ENCODE results near the gene FAM185A.
"Not testable (repeated sequence)": the region's sequence is repeated elsewhere in the genome, so short reads cannot be mapped to it uniquely, and the experiment has no call there.

Gene FAM185A

DNA sequence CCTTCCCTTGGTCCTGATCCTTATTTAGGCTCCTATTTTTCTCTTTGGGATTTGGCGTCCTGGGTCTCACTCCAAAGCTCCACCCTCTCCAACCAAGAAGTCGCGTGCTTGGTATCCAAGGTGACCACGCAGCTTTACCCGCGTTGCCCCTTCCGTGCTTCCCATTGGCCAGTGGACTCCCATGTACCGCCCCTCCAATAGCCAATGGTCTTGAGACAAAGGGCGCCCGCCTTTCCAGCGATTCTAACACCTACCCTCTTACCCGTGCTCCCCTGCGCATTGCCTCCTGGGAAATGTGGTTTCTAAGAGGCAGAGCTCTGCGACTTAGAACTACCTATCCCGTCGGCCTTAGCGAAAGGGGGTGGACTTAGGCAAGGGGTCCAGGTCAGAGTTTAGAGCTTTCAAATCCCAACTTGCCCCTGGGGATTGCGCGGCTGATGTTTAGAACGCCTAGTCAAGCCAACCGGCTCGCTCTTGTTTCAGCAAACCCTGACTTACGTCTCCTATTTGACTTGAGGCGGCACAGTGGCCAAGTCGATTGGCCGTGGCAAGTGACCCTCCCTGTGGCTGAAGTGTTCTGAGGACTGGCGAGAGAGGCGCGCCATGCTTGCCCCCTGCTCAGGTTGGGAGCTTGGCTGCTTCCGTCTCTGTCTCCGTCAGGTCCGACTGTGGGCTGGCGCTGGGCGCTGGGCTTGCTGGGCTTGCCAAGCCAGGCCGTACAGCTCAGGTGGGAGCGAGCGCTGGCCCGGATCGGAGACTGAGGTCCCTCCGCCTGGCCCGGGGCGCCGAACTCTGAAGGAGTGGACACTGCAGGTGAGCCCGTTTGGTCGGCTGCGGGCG, at the start of gene FAM185A:
TSS of gene FAM185A (plus strand) at position 395 of the 840 bp plus-strand sequence. CDS start at position 604, 209 bp downstream.
- DNase-seq = peak; percentile 84

DNA sequence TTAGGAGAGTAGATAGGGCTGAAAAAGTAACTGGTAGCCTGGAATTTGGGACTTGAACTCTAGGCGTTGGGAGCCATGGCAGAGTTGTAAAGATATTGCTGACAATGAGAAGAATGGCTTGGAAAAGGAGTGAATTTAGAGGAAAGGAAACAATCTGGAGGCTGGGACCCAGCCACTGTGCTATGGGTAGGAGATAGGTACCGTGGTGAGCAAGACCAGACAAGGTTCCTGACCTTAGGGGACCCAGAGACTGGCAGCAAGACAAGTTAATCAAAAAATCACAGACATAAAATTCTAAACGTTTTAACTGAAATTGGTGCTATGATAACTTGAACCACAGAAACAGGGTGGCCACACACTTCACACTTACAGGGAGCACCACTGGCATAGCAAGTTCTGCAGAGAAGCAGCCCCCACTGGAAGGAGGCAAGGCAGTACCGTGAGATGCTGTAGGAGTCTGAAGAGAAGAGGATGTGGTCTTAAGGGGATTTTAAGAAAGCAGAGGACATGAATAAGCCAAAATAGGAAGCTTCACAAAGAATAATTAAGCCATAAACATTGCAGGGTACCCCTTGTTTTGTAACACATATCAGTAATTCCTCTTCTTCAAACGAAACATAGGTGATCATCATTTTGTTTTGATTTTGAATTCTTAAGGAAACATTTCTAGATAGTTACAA, 35.6 kb upstream of the FAM185A start:
- DNase-seq = not testable (repeated sequence)

GRCh38 chr7:102713691-102714080, 35.1 kb upstream of the FAM185A start:
- DNase-seq = not testable (repeated sequence)

GRCh38 chr7:102714774-102715522, 33.9 kb upstream of the FAM185A start:
- DNase-seq = not testable (repeated sequence)

- not testable (repeated sequence) for DNase-seq
Observed at GRCh38 chr7:102715718-102716117, 33.1 kb upstream of the FAM185A start.

GRCh38 chr7:102718491-102718890, 30.3 kb upstream of the FAM185A start:
- not testable (repeated sequence) for DNase-seq

DNA sequence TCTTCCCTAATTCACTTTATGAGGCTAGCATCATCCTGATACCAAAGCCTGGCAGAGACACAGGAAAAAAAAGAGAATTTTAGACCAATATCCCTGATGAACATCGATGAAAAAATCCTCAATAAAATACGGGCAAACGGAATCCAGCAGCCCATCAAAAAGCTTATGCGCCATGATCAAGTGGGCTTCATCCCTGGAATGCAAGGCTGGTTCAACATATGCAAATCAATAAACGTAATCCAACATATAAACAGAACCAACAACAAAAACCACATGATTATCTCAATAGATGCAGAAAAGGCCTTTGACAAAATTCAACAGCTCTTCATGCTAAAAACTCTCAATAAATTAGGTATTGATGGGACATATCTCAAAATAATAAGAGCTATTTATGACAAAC, 22.6 kb upstream of the FAM185A start:
- DNase-seq = not testable (repeated sequence)

DNA sequence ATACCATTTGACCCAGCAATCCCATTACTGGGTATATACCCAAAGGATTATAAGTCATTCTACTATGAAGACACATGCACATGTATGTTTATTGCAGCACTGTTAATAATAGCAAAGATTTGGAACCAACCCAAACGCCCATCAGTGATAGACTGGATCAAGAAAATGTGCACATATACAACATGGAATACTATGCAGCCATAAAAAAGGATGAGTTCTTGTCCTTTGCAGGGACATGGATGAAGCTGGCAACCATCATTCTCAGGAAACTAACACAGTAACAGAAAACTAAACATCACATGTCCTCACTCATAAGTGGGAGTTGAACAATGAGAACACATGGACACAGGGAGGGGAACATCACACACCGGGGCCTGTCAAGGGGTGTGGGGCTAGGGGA, 19.1 kb upstream of the FAM185A start:
- not testable (repeated sequence) for DNase-seq

DNA sequence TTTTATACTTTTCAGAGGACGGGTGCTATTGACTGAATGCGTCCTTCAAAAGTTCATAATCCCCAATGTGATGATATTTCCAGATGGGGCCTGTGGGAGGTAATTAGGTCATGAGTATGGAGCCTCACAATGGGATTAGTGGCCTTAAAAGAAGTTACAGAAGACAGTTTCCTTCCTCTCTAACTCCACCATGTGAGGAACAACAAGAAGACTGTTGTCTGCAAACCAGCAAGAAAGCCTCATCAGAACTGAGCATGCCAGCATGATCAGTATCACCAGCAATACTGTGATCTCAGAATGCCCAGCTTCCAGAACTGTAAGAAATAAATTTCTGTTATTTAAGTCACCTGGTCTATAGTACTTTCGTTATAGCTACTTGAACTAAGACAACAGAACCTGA, 18.4 kb upstream of the FAM185A start:
- not testable (repeated sequence) for DNase-seq

- DNase-seq = not testable (repeated sequence)
Observed at GRCh38 chr7:102742002-102742771, 6.6 kb upstream of the FAM185A start.

- DNase-seq = not testable (repeated sequence)
Observed at GRCh38 chr7:102743861-102744260, 4.9 kb upstream of the FAM185A start.

GRCh38 chr7:102745494-102746288, 3.1 kb upstream of the FAM185A start:
- DNase-seq = not testable (repeated sequence)

- not testable (repeated sequence) for DNase-seq
Observed at GRCh38 chr7:102749445-102749786, 617 bp downstream of the FAM185A start.

GRCh38 chr7:102758227-102758626, 9.4 kb downstream of the FAM185A start:
- DNase-seq = not testable (repeated sequence)

DNA sequence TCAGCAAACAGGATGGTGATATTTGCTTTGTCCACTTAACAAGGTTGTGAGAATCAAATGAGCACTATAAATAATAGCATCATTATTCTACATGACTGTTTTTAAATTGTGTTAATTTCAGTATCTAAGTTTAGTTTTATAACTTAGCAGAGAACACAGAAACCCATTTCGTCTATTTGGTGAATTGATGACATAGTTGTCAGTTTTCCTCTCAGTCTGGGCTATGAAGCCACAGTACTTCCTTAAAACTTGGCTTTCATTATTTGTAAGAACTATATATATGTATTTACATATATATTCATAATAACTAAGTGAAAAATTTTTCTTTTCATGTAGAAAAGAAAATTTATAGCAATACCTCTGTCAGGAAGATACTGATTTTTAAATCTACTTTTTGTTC, 11.1 kb downstream of the FAM185A start:
- DNase-seq = not testable (repeated sequence)

- not testable (repeated sequence) for DNase-seq
Observed at GRCh38 chr7:102761234-102761633, 12.4 kb downstream of the FAM185A start.

- DNase-seq = not testable (repeated sequence)
Observed at GRCh38 chr7:102763295-102763905, 14.6 kb downstream of the FAM185A start.

- DNase-seq = not testable (repeated sequence)
Observed at GRCh38 chr7:102769657-102770192, 20.9 kb downstream of the FAM185A start.

- DNase-seq = not testable (repeated sequence)
Observed at GRCh38 chr7:102770467-102770866, 21.7 kb downstream of the FAM185A start.

DNA sequence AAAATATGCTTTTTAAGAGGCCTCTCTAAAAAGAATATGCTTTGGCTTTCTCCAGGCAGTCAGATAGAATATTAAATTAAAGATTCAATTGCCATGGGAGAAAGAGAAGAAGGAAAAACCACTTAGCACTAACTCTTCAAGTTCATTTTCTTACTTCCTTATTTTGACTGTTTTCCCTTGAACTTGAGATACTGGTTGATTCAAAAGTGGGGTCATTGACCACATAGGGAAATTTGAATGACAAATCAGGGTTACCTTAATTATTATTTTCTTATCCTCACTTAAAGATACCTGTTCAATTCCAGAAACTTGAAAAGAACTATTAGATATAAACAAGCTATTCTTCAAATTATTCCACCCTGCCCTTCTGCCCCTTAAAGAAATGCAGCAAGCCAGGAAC, 27.4 kb downstream of the FAM185A start:
- not testable (repeated sequence) for DNase-seq

- DNase-seq = not testable (repeated sequence)
Observed at GRCh38 chr7:102778663-102779062, 29.9 kb downstream of the FAM185A start.
